GM21381 (cell line): ENCODE data around the gene PEMT.

Experiments used
- ATAC-seq: cut with Tn5 transposase; IDR thresholded peaks from one replicate; pipeline ENCODE4 v1.9.1; 2021; ENCODE audit warnings: mild to moderate bottlenecking, moderate library complexity; ENCODE audit not compliant: unreplicated experiment

Gene PEMT

GRCh38 chr17:17572010-17572785 is 19.3 kb downstream of the PEMT start:
- ATAC-seq = no peak

GRCh38 chr17:17570798-17571716 is 20.5 kb downstream of the PEMT start:
- no peak for ATAC-seq

- no peak for ATAC-seq
Observed at GRCh38 chr17:17570140-17570797, 21.2 kb downstream of the PEMT start.

GRCh38 chr17:17569691-17570090 is 21.8 kb downstream of the PEMT start:
- no peak for ATAC-seq

GRCh38 chr17:17568772-17569195 is 22.7 kb downstream of the PEMT start:
- no peak for ATAC-seq

- no peak for ATAC-seq
Observed at GRCh38 chr17:17567631-17568030, 23.9 kb downstream of the PEMT start.

- ATAC-seq = no peak
Observed at GRCh38 chr17:17566896-17567513, 24.5 kb downstream of the PEMT start.

GRCh38 chr17:17565471-17566339 is 25.8 kb downstream of the PEMT start:
- ATAC-seq = no peak

GRCh38 chr17:17564896-17565295 is 26.6 kb downstream of the PEMT start:
- ATAC-seq = no peak

- ATAC-seq = no peak
Observed at GRCh38 chr17:17564323-17564722, 27.2 kb downstream of the PEMT start.

GRCh38 chr17:17563530-17563929 is 28.0 kb downstream of the PEMT start:
- ATAC-seq = no peak

GRCh38 chr17:17562146-17562511 is 29.4 kb downstream of the PEMT start:
- no peak for ATAC-seq

GRCh38 chr17:17561408-17562145 is 29.9 kb downstream of the PEMT start:
- ATAC-seq = no peak

GRCh38 chr17:17560975-17561374 is 30.5 kb downstream of the PEMT start:
- no peak for ATAC-seq

GRCh38 chr17:17560167-17560566 is 31.3 kb downstream of the PEMT start:
- no peak for ATAC-seq

- ATAC-seq = no peak
Observed at GRCh38 chr17:17559164-17559563, 32.3 kb downstream of the PEMT start.

GRCh38 chr17:17558431-17558830 is 33.1 kb downstream of the PEMT start:
- no peak for ATAC-seq

GRCh38 chr17:17557796-17558195 is 33.7 kb downstream of the PEMT start:
- no peak for ATAC-seq

GRCh38 chr17:17556671-17557070 is 34.8 kb downstream of the PEMT start:
- ATAC-seq = no peak
